Measurements from ENCODE around the gene TCAP. TPM values are rescaled to one million over a fixed set of nuclear protein-coding genes. Genes with fewer than 3 reads are reported as not detected.
"Not testable (repeated sequence)": the region's sequence is repeated elsewhere in the genome, so short reads cannot be mapped to it uniquely, and the experiment has no call there.

The TCAP gene
- total RNA-seq, 4 donors from 2014 or later, result 0.19 to 1.7 (median 0.60) TPM; not detected in 1

DNA sequence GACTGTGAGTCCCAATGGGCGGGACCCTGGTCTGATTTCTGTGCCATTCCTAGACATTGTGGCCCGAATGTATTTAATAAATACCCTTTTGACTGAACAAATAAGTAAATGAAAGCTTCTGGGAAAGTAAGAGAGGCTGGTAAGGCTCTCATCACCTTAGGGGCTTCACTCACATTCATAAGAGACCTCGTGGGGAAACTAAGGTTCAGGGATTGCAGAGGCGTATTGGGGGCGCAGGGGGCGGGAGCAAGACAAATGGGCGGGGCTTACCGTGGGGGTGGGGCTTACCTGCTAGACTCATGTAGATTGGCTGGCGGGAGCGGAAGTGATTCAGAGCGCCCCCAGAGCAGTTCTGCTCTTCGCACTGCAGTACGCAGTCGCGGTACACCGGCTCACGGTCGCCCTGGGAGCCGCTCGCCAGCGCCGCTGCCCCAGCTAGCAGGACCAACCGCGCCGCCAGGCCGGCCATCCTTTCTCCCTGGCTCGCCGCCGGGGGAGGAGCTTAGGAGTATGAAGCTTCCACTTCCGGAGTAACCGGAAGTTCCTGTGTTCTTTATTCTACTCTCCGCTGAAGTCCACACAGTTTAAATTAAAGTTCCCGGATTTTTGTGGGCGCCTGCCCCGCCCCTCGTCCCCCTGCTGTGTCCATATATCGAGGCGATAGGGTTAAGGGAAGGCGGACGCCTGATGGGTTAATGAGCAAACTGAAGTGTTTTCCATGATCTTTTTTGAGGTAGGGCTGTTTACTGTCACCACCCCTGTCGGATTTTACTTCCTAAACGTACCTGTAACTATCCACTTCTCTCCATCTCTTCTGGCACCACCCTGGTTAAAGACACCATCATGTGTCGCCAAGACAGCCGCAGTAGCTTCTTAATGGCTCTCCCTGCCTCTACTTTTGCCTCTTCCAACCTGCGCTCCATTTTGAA lies 22.7 kb downstream of the TCAP start, which contains the start of gene PGAP3:
PGAP3 (minus strand) TSS at position 512 of the 929 bp plus-strand sequence; CDS start at position 469, 43 bp downstream.
- DNase-seq (ENCODE audit: low spot score), result peak; percentile 81
- TF ChIP-seq, protein P1, sequence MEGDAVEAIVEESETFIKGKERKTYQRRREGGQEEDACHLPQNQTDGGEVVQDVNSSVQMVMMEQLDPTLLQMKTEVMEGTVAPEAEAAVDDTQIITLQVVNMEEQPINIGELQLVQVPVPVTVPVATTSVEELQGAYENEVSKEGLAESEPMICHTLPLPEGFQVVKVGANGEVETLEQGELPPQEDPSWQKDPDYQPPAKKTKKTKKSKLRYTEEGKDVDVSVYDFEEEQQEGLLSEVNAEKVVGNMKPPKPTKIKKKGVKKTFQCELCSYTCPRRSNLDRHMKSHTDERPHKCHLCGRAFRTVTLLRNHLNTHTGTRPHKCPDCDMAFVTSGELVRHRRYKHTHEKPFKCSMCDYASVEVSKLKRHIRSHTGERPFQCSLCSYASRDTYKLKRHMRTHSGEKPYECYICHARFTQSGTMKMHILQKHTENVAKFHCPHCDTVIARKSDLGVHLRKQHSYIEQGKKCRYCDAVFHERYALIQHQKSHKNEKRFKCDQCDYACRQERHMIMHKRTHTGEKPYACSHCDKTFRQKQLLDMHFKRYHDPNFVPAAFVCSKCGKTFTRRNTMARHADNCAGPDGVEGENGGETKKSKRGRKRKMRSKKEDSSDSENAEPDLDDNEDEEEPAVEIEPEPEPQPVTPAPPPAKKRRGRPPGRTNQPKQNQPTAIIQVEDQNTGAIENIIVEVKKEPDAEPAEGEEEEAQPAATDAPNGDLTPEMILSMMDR (IDR thresholded peaks at IDR 0.05), result no peak
- ATAC-seq (ENCODE audit: low FRiP score), result peak; percentile 92

- DNase-seq (ENCODE audit: low spot score), result no peak
- TF ChIP-seq, protein P1 (IDR thresholded peaks at IDR 0.05), result no peak
- ATAC-seq (ENCODE audit: low FRiP score), result no peak
Measured at GRCh38 chr17:39688475-39688835, 23.3 kb downstream of the TCAP start.

DNA sequence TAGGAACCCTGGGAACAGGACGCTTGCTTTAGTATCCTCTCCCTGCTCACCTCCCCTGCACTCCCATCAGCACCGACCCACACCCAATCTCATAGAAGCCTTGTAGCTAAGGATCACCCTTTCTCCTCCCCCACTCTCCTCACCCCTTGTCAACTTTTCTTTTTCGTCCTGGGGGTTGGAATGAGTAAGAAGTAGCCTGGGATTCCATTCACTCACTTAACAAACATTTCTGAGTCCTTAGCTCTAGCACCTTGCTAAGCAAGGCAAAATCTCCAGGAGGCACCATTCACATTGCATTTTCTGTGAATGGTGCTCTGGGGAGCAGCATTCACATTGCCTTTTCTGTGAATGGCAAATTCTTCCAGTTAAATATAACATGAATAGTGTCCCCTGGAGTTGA lies 23.8 kb downstream of the TCAP start:
- DNase-seq (ENCODE audit: low spot score) (no peak), ATAC-seq (ENCODE audit: low FRiP score) (no peak)
- TF ChIP-seq, protein P1 (IDR thresholded peaks at IDR 0.05), result no peak

DNA sequence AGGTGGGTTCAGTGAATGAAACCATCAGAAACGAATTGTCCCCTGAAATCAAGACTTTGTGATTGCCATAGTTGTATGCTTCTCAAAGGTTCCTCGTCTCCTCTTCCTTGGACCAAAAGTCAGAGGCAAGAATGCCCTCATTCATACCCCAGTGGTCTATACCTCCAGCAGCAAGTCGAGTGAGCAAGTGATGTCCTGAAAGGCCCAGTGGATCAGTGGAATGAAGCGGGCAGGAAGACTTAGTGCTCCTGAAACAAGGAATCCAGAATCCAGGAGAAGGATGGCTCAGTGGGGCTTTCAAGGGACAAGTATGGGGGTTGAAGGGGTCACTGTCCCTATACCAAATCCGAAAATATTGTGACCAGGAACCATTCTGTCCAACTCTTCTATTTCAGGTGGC lies 29.4 kb downstream of the TCAP start:
- ATAC-seq (ENCODE audit: low FRiP score) (no peak), DNase-seq (ENCODE audit: low spot score) (no peak)
- TF ChIP-seq, protein P1 (IDR thresholded peaks at IDR 0.05), result no peak

DNA sequence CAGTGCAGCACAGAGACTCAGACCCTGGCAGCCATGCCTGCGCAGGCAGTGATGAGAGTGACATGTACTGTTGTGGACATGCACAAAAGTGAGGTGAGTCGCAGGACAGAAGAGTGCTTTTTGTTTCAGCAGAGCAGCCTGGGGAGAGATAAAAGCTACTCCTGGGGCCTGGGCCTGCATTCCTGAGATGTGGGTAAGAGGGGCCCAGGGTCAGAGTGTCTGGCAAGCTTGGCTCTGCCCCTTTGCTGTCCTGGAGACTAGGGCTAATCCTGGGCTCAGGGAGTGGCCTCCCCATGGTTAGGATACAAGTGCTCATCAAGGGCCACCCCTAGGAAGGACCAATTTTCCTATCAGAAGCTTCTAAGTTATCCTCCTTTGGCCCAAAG lies 29.9 kb downstream of the TCAP start:
- ATAC-seq (ENCODE audit: low FRiP score), result no peak

DNA sequence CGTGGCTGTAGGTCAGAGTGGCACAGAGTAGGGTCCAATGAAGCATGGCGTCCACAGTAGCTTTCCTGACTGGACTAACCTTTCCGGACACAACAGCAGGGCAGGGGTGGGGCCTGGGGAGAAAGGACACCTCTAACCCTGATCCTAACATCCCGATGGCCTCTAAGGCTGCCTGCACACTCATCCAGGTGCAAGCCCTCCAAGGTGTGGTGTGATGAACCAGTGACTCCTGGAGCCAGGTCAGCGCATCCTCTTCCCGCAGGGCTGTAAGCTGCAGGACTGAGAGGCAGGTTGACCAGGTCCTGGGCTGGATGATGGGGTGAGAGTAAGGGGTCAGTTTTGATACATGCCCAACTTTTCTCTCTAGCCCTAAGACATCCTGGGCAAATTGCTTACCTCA lies 31.6 kb downstream of the TCAP start:
- DNase-seq (ENCODE audit: low spot score), result no peak
- TF ChIP-seq, protein P1 (IDR thresholded peaks at IDR 0.05), result no peak

More for the DNA sequence above, 29.9 kb downstream of the TCAP start:
- TF ChIP-seq, protein P1 (IDR thresholded peaks at IDR 0.05), result no peak
- no peak for DNase-seq (ENCODE audit: low spot score)

DNA sequence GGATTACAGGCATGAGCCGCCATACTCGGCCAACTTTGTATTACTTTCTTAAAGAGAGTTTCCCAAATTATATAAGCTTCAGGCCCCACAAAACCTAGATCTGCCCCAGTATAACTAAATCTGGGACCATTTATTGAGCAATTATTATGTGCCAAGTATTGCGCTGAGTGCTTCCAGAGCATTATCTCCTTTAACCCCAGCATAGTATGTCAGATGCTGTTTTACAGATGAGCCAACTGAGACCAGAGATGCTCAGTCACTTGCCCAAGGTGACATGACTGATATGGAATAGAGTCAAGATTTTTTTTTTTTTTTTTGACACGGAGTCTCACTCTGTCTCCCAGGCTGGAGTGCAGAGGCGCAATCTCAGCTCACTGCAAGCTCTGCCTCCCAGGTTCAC lies 32.8 kb downstream of the TCAP start:
- no peak for DNase-seq (ENCODE audit: low spot score)
- TF ChIP-seq, protein P1 (IDR thresholded peaks at IDR 0.05), result no peak
- ATAC-seq (ENCODE audit: low FRiP score), result no peak

More for the DNA sequence above, 31.6 kb downstream of the TCAP start:
- ATAC-seq (ENCODE audit: low FRiP score), result no peak

DNA sequence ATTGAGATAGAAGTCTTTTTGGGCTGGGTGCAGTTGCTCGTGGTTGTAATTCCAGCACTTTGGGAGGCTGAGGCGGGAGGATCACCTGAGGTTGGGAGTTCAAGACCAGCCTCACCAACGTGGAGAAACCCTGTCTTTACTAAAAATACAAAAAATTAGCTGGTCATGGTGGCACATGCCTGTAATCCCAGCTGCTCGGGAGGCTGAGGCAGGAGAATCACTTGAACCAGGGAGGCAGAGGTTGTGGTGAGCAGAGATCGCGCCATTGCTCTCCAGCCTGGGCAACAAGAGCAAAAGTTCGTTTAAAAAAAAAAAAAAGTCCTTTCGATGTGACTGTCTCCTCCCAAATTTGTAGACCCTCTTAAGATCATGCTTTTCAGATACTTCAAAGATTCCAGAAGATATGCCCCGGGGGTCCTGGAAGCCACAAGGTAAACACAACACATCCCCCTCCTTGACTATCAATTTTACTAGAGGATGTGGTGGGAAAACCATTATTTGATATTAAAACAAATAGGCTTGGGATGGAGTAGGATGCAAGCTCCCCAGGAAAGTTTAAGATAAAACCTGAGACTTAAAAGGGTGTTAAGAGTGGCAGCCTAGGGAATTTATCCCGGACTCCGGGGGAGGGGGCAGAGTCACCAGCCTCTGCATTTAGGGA lies 34.1 kb downstream of the TCAP start:
- ATAC-seq (ENCODE audit: low FRiP score); DNase-seq (ENCODE audit: low spot score): not testable (repeated sequence)

Data from omental fat pad (tissue), 4 donors.